ENCODE measurements around the gene NDUFV2.
"Not testable (repeated sequence)": the region's sequence is repeated elsewhere in the genome, so short reads cannot be mapped to it uniquely, and the experiment has no call there.

Gene NDUFV2

DNA sequence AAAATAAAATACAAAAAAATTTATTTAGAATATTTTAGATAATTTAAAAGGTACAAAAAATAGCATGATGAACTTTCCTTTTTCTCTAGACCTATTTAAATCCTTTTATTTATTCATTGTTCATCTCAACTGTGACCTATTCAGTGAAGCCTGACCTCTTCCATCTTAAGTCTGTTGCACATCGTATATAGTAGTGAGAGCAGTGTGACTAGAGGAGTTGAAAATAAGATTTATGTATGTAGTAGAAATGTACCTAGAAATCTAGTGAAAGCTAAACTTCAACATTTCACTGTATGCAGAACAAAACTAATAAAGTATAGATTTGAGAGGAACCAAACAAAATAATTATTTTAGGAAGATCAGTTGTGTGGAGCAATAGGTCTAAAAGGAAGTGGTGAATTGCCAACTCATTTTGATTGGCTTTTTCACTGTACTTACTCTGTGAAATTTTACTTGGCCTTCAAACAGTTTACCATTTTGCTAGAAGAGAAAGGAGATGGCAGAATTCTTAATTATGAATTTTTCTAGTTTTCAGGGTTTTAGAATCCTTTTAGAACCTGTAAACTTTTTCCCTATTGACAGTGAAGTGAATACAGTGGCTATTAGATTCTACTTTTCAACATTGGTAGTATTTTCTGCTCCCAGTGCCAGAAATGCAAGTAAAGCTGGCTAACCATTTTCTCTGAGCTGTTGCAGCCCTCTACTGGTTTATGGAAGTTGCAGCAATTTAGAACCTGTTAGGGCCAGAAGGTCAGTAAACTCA lies 45.1 kb downstream of the NDUFV2 start:
- in situ Hi-C loops (cut with MboI; ENCODE audit: low sequenced_read_pairs): no loop called here

DNA sequence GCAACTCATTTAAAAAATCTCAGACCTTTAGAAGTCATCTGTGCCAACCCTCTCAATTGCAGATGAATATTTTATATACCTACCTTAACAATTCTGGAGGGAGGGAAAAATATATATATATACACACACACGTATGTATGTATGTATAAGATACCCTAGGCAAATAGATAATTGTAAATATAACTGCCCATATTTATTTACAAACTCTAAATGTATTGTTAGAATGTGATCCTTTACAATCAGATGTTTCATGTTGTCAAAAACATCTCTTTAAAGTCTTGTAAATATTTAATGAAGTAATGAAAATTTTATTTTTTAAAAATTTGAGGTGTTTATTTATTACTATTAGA lies 45.7 kb downstream of the NDUFV2 start:
- in situ Hi-C loops (cut with MboI; ENCODE audit: low sequenced_read_pairs): no loop called here

DNA sequence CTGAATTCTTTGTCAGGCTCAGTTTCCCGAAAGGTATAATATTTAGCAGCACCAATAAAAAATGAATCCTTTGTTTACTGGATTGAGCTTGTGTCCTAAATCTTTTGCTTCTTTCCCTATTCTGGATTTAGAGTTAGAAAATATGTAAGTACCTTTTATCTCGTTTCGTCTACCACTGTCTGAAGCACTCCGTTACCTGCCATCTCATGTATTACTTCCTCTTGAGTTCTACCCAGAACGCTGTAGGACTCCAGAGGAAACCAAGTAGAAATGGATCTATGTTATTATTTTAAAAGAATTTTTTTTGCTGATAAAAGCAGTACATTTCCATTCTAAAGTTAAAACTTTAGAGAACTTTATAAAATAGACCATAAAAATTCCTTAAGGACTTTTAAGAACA lies 47.6 kb downstream of the NDUFV2 start:
- in situ Hi-C loops (cut with MboI; ENCODE audit: low sequenced_read_pairs): no loop called here

DNA sequence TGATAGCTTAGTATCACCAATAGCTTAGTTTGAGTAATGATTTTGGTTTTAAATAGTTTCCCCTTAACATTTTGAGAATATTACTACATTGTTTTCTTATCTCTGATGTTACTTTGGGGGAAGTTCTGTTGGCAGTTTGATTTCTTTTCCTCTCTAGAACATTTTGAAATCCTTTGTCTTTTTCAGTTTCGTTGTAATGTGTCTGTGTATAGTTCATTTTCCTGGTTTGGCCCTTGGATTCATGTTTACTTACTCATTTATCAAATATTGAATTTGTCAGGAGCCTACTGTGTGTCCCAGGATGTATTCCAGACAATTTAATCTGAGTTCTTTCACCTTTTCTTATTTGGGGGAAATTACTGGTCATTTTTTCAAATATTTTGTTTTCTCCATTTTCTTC lies 50.8 kb downstream of the NDUFV2 start:
- in situ Hi-C loops (cut with MboI; ENCODE audit: low sequenced_read_pairs): no loop called here

DNA sequence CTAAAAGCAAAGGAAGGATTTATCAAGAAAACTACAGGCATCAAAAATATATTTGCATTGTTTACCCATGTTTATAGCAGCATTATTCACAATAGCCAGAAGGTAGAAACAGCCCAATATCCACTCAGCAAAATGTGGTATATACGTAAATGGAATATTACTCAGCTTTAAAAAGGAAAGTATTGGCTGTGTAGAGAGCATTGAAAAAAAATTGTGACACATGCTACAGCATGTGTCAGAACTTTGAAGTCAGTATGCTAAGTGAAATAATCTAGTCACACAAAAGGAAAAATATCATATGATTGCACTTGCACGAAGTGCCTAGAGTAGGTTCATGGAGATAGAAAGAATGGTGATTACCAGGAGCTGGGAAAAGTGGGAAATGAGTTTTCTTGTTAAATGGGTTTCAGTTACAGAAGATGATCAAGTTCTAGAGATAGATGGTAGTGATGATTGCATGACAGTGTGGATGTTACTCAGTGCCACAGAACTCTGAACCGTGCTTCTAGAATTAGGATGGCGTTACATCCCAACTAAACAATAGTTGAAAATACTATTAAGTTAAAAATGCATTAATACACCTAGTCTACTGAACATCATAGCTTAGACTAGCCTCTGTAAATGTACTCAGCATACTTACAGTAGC lies 54.2 kb downstream of the NDUFV2 start:
- in situ Hi-C loops (cut with MboI; ENCODE audit: low sequenced_read_pairs): no loop called here

DNA sequence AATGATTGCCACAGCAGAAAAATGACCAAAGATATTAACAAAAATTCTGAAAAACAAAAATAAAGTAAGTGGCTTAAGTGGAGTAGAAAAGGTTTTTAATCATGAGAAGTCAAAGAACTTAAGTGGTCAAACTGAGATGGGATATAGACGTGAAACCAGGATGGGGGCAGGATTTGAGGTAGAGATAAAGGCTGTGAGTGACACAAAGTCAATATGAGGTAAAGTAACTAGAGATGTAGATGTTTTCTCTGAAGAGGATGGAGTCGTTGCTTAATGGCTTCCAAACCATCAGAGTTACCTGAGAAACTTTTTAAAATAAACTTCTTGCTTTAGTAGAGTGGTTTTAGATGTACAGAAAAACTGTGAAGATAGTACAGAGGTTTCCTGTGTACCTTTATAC lies 55.3 kb downstream of the NDUFV2 start:
- in situ Hi-C loops (cut with MboI; ENCODE audit: low sequenced_read_pairs): no loop called here

DNA sequence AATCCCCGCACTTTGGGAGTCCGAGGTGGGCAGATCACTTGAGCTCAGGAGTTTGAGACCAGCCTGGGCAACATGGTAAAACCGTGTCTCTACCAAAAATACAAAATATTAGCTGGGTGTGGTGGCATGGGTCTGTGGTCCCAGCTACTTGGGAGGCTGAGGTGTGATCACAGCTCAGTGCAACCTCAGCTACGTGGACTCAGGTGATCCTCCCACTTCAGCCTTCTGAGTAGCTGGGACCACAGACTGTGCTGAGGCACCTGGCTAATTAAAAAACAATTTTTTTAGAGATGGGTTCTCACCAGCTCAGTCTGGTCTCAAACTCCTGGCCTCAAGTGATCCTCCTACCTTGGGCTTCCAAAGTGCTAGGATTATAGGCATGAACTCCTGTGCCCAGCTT lies 57.5 kb downstream of the NDUFV2 start:
- in situ Hi-C loops (cut with MboI; ENCODE audit: low sequenced_read_pairs): no loop called here

DNA sequence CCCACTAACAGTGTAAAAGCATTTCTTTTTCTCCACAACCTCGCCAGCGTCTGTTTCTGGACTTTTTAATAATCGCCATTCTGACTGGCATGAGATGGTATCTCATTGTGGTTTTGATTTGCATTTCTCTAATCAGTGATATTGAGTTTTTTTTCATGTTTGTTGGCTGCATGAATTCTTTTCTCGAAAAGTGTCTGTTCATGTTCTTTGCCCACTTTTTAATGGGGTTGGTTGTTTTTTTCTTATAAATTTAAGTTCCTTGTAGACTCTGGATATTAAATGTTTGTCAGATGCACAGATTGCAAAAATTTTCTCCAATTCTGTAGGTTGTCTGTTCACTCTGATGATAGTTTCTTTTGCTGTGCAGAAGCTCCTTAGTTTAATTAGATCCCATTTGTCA lies 60.2 kb downstream of the NDUFV2 start:
- in situ Hi-C loops (cut with MboI; ENCODE audit: low sequenced_read_pairs): not testable (repeated sequence)

DNA sequence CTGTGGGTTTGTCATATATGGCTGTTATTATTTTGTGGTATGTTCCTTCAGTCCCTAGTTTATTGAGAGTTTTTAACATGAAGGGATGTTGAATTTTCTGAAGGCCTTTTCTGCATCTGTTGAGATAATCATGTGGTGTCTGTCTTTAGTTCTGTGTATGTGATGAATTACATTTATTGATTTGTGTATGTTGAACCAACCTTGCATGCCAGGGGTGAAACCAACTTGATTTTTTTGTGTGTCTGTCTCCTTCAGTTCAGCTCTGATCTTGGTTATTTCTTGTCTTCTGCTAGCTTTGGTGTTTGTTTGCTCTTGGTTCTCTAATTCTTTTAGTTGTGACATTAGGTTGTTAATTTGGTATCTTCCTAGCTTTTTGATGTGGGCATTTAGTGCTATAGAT lies 61.6 kb downstream of the NDUFV2 start:
- in situ Hi-C loops (cut with MboI; ENCODE audit: low sequenced_read_pairs): not testable (repeated sequence)

DNA sequence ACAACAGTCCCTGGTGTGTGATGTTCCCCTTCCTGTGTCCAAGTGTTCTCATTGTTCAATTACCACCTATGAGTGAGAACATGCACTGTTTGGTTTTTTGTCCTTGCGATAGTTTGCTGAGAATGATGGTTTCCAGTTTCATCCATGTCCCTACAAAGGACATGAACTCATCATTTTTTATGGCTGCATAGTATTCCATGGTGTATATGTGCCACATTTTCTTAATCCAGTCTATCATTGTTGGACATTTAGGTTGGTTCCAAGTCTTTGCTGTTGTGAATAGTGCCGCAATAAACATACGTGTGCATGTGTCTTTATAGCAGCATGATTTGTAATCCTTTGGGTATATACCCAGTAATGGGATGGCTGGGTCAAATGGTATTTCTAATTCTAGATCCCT lies 63.4 kb downstream of the NDUFV2 start:
- in situ Hi-C loops (cut with MboI; ENCODE audit: low sequenced_read_pairs): not testable (repeated sequence)

DNA sequence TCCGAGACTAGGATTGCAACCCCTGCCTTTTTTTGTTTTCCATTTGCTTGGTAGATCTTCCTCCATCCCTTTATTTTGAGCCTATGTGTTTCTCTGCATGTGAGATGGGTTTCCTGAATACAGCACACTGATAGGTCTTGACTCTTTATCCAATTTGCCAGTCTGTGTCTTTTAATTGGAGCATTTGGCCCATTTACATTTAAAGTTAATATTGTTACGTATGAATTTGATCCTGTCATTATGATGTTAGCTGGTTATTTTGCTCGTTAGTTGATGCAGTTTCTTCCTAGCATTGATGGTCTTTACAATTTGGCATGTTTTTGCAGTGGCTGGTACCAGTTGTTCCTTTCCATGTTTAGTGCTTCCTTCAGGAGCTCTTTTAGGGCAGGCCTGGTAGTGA lies 67.0 kb downstream of the NDUFV2 start:
- in situ Hi-C loops (cut with MboI; ENCODE audit: low sequenced_read_pairs): not testable (repeated sequence)

DNA sequence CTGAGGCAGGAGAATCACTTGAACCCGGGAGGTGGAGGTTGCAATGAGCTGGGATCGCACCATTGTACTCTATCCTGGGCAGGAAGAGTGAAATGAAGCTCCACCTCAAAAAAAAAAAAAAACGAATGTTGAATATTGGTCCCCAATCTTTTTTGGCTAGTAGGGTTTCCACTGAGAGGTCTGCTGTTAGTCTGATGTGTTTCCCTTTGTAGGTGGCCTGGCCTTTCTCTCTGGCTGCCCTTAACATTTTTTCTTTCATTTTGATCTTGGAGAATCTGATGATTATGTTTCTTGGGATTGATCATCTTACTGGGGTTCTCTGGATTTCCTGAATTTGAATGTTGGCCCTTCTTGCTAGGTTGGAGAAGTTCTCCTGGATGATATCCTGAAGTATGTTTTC lies 69.4 kb downstream of the NDUFV2 start:
- in situ Hi-C loops (cut with MboI; ENCODE audit: low sequenced_read_pairs): not testable (repeated sequence)

DNA sequence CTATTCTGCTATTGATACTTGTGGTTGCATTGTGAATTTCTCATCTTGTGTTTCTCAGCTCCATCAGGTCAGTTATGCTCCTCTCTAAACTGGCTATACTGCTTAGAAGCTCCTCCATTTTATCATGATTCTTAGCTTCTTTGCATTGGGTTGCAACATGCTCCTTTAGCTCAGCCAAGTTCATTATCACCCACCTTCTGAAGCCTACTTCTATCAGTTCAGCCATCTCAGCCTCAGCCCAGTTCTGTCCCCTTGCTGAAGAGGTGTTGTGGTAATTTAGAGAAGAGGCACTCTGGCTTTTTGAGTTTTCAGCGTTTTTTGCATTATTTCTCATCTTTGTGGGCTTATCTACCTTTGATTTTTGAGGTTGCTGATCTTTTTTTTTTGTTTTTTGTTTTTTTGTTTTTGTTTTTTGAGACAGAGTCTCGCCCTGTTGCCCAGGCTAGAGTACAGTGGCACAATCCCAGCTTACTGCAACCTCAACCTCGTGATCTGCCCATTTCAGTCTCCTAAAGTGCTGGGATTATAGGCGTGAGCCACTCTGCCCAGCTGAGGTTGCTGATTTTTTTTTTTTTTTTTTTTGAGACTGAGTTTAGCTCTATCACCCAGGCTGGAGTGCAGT lies 70.1 kb downstream of the NDUFV2 start:
- in situ Hi-C loops (cut with MboI; ENCODE audit: low sequenced_read_pairs): no loop called here

DNA sequence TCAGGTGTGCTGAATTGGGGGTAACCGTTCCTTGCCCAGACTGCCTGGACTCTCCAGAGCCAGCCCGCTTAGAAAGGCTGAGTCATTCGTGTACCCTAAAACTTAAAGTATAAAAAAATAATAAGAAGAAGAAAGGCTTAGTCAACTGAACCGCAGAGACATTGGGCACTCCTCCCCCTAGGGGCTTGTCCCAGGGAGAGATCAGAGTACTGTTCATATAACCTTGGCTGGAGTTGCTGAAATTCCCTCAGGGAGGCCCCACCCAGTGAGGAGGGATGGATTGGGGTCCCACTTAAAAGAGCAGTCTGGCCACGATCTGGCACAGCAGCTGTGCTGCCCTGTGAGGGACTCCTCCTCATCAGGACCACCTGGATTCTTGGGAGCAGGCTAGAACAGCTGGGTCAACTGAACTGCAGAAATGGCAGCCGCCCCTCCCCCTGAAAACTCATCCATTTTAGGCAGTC lies 71.3 kb downstream of the NDUFV2 start:
- in situ Hi-C loops (cut with MboI; ENCODE audit: low sequenced_read_pairs): no loop called here

DNA sequence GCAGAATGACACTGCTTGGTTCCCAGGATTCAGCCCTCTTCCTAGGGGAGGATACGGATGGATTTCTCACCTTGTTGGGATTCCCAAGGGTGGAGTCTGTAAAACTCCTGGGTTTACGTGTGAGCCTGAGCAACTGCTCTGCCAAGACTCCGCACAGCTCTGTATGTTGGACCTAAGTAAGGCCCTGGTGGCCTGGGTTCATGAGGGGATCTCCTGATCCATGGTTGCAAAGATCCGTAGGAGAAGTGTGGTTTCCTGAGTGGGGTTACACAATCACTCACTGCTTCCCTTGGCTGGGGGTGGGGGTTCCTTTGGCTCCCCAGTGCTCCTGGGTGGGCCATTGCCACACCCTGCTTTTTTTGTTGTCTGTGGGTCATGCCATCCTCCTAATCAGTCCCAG lies 71.8 kb downstream of the NDUFV2 start:
- in situ Hi-C loops (cut with MboI; ENCODE audit: low sequenced_read_pairs): no loop called here

DNA sequence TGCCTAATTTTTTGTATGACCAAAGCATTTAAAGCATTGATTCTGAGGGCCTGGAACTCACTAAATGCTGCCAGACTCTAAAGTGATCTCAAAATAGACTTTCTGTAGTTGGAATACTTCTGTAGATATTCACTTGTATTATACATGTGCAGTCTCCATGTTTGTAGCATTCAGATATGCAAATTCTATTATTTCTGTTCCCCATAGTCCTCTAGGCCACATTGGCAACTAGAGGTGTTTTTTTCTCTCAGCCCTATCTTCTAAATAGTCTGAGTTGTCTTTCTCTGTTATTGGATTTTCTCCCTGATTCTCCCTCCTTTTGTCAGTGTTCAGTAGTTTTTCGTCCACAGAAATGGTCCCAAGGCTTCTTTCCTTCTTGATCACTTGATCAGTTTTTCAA lies 72.6 kb downstream of the NDUFV2 start:
- in situ Hi-C loops (cut with MboI; ENCODE audit: low sequenced_read_pairs): no loop called here

DNA sequence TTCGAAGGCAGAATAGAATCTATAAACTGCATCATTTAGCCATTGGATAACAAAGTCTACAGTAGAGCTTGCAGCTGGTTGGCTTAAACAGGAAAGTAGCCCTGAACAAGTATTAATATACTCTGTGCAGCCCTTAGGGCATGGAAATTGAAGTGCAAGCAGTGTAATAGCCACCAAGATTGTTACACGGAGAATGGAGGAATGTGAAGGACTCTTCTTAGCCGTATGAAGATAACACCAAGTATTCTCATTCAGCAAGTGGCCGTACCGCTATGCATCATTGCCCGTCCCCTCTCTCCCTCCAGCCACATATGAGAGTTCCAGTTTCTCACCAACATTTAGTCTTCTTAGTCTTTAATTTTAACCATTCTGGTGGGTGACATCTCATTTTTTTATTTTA lies 74.5 kb downstream of the NDUFV2 start:
- in situ Hi-C loops (cut with MboI; ENCODE audit: low sequenced_read_pairs): no loop called here

DNA sequence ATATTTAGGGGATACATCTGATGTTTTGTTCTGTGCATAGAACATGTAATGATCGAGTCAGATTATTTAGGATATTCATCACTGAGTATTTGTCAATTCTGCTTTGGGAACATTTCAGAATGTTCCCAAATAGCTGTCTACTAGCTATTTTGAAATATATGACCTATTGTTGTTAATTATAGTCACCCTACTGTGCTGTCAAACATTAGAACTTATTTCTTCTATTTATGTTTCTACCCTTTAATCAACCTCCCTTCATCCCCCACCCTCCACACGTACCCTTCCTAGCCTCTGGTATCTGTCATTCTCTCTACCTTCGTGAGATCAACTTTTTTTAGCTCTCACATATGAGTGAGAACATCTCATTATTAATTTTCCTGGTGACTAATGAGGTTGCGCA lies 75.0 kb downstream of the NDUFV2 start:
- in situ Hi-C loops (cut with MboI; ENCODE audit: low sequenced_read_pairs): no loop called here

DNA sequence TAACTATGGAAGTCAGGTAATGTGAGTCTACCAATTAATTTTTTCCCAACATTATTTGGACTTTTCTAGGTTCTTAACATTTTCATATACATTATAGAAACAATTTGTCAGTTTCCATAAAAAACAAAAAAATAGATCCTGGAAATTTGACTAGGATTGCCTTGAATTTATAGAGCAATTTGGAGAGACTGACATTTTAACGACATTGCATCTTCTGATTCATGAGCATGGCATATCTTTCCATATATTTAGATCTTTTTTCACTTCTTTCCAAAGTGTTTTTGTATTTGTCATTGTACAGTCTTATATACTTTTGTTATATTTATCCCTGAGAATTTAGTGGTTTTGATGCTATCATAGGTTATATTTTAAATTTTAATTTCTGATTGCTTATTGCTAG lies 76.1 kb downstream of the NDUFV2 start:
- in situ Hi-C loops (cut with MboI; ENCODE audit: low sequenced_read_pairs): no loop called here

DNA sequence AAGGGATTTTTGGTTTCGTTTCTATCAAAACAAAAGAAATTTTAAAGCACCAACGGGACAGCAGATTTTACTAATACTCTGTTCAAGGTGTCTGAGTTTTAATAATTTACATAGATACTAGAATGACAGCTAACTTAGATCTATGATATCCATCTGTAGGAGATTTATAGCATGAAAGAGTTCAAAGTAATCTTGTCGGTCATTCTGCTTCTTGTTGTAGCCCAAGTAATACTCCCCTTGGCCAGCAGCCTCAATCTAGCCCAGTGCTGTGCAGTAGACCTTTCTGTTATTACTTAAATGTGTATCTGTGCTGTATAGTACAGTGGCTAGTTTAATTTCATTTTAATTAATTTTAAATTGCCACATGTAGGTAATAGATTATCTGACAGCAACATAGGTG lies 78.8 kb downstream of the NDUFV2 start:
- in situ Hi-C loops (cut with MboI; ENCODE audit: low sequenced_read_pairs): no loop called here

DNA sequence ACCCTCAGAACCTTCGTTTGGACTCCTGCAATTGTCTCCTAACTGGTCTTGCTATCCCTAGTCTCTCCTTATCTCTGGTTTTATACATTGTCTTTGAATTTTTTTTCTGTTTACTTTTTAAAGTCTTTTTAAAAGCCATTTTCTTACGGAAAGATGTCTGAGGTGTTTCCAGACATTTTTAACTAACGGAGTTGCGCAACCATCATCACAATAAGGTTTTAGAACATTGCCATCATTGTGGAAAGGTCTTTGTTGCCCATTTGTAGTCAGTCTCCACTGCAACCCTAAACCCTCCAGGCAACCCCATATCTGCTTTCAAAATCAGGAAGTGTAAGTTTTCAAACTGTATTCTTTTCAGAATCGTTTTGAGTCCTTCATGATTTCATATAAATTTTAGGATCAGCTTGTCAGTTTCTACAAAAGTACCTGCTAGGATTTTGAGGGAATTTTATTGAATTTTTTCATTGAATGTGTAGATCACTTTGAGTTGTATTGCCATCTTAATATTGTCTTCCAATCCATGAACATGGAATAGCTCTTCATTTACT lies 80.4 kb downstream of the NDUFV2 start:
- in situ Hi-C loops (cut with MboI; ENCODE audit: low sequenced_read_pairs): no loop called here
